HUES6 (cell line): ENCODE measurements around the gene RNF150.

Experiments used
- H3K27ac ChIP-seq: 2 replicates; pipeline ENCODE4 v1.7.0; 2013; ENCODE audit warnings: low read depth, mild to moderate bottlenecking, low read length, inconsistent platforms
- H3K27me3 ChIP-seq: 2 replicates; pipeline ENCODE4 v1.6.1; 2013; ENCODE audit warnings: low read length; ENCODE audit not compliant: control insufficient read depth, insufficient read depth
- H3K36me3 ChIP-seq: 2 replicates; pipeline ENCODE4 v1.6.1; 2013; ENCODE audit warnings: low read length; ENCODE audit not compliant: control insufficient read depth, insufficient read depth
- H3K4me1 ChIP-seq: 2 replicates; pipeline ENCODE4 v1.6.1; 2013; ENCODE audit warnings: low read length; ENCODE audit not compliant: control insufficient read depth, insufficient read depth
- H3K4me3 ChIP-seq: 2 replicates; pipeline ENCODE4 v1.5.1; 2013; ENCODE audit warnings: low read depth, low read length
- H3K9ac ChIP-seq: one replicate; pipeline ENCODE4 v1.6.1; 2013; ENCODE audit warnings: mild to moderate bottlenecking, low read length
- H3K9me3 ChIP-seq: 2 replicates; pipeline ENCODE4 v1.6.1; 2013; ENCODE audit warnings: low read depth, low read length; ENCODE audit not compliant: control insufficient read depth, insufficient read depth

The RNF150 gene

DNA sequence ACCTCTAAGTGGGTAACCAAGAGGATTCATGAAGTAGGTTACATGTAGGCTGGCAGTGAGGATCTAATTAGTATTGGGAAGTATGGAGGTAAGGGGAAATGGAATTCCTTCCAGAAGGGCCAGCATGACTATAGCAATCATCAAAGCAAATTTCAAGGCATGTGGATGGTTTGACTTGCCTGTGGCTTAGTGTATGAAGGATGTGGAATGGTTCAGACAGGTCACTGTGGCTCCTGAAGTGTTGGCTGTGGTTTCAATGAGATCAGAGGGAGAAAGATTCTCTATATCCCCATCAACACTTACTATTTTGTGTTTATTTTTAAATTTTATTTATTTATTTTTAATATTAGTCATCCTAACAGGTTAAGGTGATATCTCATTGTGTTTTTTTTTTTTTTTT is 255.5 kb downstream of the RNF150 start:
- Histone ChIP-seq H3K4me1 (peaks cover 5% of the 10 kb centered on the region), H3K27ac (no peak overlapping the region), H3K4me3 (no peak overlapping the region)

DNA sequence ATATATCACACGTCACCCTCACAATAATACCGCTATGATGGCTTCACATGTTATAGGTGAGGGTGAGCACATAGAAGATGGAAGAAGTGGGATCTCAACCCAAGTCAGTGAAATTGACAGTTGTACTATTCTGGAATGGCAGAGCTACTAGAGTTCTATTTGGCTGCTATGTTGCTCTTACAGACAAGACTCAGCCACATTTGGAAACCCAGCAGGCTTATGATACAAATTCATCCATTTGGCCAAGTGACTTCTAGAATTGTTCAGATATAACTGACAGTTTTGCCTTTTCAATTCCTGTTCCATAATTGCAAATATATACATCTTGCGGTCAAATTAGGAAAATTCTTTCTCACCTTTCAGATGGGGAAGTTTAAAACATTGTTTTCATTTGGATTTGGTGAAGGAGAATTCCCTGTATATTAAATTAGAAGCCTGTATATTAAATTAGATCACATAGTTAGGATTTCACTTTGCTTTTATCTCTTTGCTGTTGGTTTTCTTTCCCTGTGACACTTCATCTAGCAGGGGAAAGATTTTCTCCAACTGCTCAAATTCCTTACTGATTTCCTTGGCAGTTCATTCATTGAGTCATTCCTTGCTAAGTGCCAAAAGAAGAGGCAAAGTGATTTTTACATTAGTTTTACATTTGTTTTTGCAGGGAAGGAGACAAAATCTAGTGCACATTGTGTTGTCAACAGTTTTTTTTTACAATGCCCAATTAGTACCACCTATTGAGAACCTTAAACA is 256.5 kb downstream of the RNF150 start:
- peaks cover 5% of the 10 kb centered on the region for H3K4me1 ChIP-seq
- H3K36me3 ChIP-seq: no peaks in the 10 kb centered on the region
- H3K27me3 ChIP-seq: no peaks in the 10 kb centered on the region
- no peak overlapping the region for H3K9ac ChIP-seq
- no peaks in the 10 kb centered on the region for H3K9me3 ChIP-seq
- H3K27ac ChIP-seq: no peak overlapping the region
- H3K4me3 ChIP-seq: no peak overlapping the region

More for the DNA sequence above, 255.5 kb downstream of the RNF150 start:
- Histone ChIP-seq H3K36me3 (no peaks in the 10 kb centered on the region), H3K9ac (no peak overlapping the region), H3K9me3 (no peaks in the 10 kb centered on the region), H3K27me3 (no peaks in the 10 kb centered on the region)

DNA sequence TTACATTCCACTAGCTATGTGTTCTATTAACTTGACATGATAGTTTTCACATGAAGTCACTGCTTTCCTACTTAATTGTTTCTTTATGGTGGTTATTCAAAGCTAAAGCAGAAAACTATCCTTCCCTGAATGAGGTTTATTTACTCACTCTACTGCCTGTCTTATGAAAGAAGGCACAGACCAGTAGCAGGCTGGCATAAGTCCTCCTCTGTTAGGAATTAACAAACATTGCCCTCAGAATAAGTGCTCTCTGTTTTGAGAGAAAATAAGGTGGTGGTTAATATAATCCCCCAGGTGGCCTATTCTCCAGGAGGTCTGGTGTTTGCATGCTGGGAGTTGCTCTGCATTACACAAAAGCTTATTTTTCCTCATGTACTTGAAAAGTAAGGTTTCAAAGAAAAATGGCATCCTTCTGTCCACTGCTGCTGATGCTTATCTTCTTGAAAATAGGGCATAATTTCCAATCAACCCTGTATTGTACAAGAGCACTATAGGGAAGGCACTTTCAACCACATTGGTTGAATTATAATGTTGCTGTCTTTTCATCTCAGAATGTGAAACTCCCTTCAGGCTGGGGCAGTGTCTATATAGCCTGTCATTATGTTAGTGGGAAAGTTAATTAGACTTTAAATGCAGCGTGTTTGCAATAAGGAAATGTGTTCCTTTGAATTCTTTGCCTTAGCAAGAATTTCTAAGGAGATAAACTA is 257.4 kb downstream of the RNF150 start:
- Histone ChIP-seq H3K9ac (no peak overlapping the region), H3K4me3 (no peak overlapping the region), H3K9me3 (no peaks in the 10 kb centered on the region), H3K27ac (no peak overlapping the region), H3K27me3 (no peaks in the 10 kb centered on the region), H3K36me3 (no peaks in the 10 kb centered on the region), H3K4me1 (peaks cover 5% of the 10 kb centered on the region)

DNA sequence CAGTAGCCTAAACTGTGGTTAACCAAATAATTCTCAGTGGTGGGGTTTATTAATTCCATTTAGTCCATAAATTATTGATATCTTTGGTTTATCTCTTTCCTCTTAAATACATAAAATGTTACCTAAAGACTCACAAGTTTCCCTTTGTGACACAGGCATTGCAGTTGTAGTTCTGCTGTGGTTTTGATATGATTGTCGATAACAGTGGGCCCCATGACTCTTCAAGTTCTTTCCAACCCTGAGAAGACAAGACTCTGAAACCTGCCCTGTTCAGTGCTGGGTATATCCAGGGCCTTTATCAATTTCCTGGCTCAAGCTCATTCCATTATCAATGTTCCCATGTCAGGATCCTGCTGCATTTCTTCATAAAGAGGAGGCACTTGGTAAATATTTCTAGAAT is 259.2 kb downstream of the RNF150 start:
- Histone ChIP-seq H3K27me3 (no peaks in the 10 kb centered on the region), H3K9ac (no peak overlapping the region), H3K27ac (no peak overlapping the region), H3K4me3 (no peak overlapping the region), H3K4me1 (peaks cover 5% of the 10 kb centered on the region), H3K36me3 (no peaks in the 10 kb centered on the region), H3K9me3 (no peaks in the 10 kb centered on the region)

DNA sequence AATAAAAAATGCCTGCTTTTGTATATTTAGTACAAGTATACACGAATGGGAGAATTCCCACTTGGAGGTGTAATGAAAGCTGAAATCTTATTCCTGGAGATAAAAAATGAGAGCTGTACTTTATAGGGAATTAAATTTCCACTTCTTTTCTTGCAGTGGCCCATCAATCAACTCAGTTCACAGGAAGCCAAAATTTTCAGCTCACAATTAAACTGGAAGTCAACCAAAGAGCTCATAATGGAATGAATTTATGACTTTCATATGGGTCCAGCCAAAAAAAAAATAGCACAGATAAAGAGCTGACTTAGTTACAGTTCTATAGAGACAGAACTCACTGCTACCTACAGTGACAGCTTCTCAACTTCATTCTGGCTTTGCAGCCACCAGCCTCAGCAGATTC is 261.9 kb downstream of the RNF150 start:
- Histone ChIP-seq H3K36me3 (no peaks in the 10 kb centered on the region), H3K9ac (no peak overlapping the region), H3K27me3 (no peaks in the 10 kb centered on the region), H3K27ac (no peak overlapping the region), H3K4me1 (peaks cover 5% of the 10 kb centered on the region), H3K4me3 (no peak overlapping the region), H3K9me3 (no peaks in the 10 kb centered on the region)

DNA sequence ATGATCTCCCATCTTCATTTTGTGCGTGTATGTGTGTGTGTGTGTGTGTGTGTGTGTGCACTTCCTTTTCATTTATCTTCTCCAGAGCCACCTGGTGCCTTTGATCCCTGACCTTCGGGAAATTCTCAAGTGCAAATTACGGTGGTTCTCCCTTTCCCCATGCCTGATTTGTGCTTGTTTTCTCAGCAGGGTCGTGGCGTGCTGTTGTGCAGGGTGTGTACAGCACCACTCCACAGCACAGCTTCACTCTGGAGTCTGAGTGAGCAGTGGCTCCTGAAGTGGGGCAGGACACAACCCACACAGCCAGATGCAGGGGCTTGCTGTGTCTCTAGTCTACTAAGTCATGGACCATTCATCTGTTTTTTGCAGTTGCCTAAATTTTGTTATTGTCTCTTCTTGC is 262.8 kb downstream of the RNF150 start:
- H3K4me1 ChIP-seq: peaks cover 2% of the 10 kb centered on the region; the same call in 1 of the 2 replicates
- no peak overlapping the region for H3K4me3 ChIP-seq
- no peak overlapping the region for H3K9ac ChIP-seq
- no peaks in the 10 kb centered on the region for H3K9me3 ChIP-seq
- H3K36me3 ChIP-seq: no peaks in the 10 kb centered on the region
- no peak overlapping the region for H3K27ac ChIP-seq
- H3K27me3 ChIP-seq: no peaks in the 10 kb centered on the region

DNA sequence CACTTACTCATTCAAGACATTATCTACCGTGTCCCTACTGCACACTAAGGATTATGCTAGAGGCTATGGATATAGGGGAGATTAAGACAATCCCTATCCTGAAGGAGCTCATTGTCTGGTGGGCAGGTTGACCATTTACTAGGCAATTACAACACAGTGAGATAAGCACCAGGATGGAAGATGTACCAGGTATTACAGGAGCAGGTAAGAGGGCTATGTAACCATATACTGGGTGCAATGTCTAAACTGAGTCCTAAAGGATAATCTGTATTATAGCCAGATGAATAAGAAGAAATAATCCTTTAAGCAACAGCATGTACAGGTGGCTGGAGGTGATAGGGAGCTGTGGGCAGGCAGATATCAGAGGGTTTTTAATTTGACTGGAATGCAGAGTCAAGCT is 263.8 kb downstream of the RNF150 start:
- H3K9me3 ChIP-seq: no peaks in the 10 kb centered on the region
- H3K4me3 ChIP-seq: no peak overlapping the region
- H3K36me3 ChIP-seq: no peaks in the 10 kb centered on the region
- no peaks in the 10 kb centered on the region for H3K27me3 ChIP-seq
- H3K4me1 ChIP-seq: no peaks in the 10 kb centered on the region
- no peak overlapping the region for H3K27ac ChIP-seq
- H3K9ac ChIP-seq: no peak overlapping the region

DNA sequence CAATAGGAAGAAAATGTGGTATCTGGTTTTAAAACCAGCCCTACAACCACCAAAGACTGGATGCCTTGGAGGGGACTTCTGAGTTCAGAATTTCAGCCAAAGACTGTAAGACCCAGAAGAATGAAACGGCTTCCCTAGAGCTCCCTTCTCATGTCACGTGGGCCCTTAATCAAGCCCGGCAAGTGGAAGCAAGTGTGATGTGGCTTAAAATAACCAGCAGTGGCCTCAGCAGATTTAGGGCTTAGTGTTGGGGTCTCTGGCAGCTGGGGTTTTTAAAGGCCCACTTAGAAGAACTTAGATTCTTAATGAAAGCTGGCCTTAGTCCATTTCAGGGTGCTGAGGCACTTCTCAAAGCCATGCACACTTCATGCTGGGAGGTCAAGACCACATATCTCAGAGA is 265.9 kb downstream of the RNF150 start:
- no peaks in the 10 kb centered on the region for H3K4me1 ChIP-seq
- H3K27ac ChIP-seq: no peak overlapping the region
- H3K9ac ChIP-seq: no peak overlapping the region
- no peaks in the 10 kb centered on the region for H3K9me3 ChIP-seq
- H3K4me3 ChIP-seq: no peak overlapping the region
- H3K36me3 ChIP-seq: no peaks in the 10 kb centered on the region
- H3K27me3 ChIP-seq: no peaks in the 10 kb centered on the region

DNA sequence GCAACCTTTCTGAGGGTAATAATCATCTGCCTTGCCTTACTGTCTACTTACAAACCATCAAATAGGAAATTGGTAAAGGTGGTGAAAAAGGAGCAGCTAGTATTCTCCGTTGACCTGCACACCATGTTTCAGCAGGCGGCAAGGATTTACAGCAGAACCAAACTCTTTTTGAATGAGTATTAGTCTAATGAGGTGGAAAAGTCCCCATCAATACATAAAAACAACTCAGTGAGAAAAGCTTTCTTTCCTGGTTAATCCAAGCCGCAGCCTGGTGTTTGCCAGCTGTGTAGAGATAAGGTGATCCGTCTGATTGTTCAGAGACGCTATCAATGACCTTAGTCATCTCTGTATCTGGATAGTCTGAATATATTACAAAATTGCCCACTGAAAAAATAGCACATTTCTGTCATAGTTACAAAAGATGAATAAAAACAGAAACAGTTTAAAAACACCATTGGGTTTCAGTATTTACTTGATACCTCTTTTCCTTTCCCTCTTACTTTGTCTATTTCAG is 266.7 kb downstream of the RNF150 start:
- Histone ChIP-seq H3K4me3 (no peak overlapping the region), H3K36me3 (no peaks in the 10 kb centered on the region), H3K27ac (no peak overlapping the region), H3K27me3 (no peaks in the 10 kb centered on the region), H3K9ac (no peak overlapping the region), H3K4me1 (no peaks in the 10 kb centered on the region), H3K9me3 (no peaks in the 10 kb centered on the region)

DNA sequence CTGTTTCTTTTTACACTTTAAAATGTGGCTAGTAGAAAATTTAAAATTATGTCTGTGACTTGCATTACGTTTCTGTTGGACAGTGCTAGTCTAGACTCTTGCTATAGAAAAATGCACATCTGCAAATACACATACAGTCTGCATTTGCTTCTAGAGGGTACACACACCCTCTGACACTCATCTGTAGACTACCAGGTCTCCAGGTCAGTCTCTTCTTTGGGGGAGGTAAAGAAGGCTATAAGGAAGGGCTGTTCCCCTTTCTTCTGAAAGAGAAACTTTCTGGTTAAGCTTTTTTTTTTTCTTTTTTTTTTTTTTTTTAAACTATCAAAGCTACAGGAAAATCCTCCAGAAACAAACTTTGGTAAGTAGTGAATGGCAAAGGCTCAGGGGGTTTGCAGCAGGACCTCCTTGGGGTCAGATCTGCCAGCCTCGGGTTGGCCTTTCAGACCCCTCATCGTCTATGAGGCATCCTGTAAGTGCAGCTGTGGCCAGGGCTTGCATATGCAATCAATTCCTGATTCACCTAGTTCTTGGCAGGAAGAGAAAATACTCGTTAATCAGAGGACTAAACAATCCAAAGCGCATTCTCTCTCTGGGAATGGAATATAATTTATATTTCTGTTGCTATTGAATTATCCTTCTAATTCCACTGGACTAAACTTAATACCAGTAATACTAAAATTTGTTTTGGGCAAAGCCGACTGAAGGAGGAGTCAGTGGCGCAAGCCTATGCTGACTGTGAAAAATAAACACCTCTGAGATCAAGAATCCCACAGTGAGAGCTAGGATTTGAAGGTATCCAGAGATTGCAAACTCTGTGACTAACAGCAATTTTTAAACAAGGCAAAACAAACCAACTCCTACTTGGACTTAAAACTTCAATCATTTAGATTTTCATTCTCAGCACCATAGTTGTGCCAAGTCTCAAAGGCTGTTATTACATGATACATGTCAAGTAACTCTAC is 267.7 kb downstream of the RNF150 start:
- Histone ChIP-seq H3K9ac (no peak overlapping the region), H3K4me3 (no peak overlapping the region), H3K27ac (no peak overlapping the region), H3K36me3 (no peaks in the 10 kb centered on the region), H3K9me3 (no peaks in the 10 kb centered on the region), H3K4me1 (no peaks in the 10 kb centered on the region), H3K27me3 (no peaks in the 10 kb centered on the region)
